Sigmoid colon (tissue), 4 donors: Measurements from ENCODE around the gene MAGEB2.

ENCODE experiments used
- EP300 ChIP-seq, 4 donors: sonication (generic); formaldehyde crosslinking; IDR thresholded peaks; one replicate each; pipeline ENCODE4 v1.6.1; 2017; ENCODE audit warnings: antibody characterized with exemption in 4 of 4
- POLR2A ChIP-seq, 2 donors: fragments of 450-650 bp; IDR thresholded peaks; one replicate each; pipeline ENCODE4 v1.6.1; 2016; ENCODE audit warnings: antibody characterized with exemption in 2 of 2, mild to moderate bottlenecking in 2 of 2, moderate library complexity in 2 of 2
- POLR2AphosphoS5 ChIP-seq, 4 donors: sonication (generic); formaldehyde crosslinking; IDR thresholded peaks; one replicate each; pipeline ENCODE4 v1.6.1; 2017; ENCODE audit warnings: antibody characterized with exemption in 4 of 4
- TF ChIP-seq, protein P1 (sequence below), 4 experiments: fragments of 450-650 bp in 3 of 4; fragments of 200-600 bp in 1 of 4; IDR thresholded peaks; one replicate each; pipeline ENCODE4 v1.5.1; 2016 to 2019; ENCODE audit warnings: antibody characterized with exemption in 4 of 4, mild to moderate bottlenecking in 3 of 4, moderate library complexity in 2 of 4

DNA sequence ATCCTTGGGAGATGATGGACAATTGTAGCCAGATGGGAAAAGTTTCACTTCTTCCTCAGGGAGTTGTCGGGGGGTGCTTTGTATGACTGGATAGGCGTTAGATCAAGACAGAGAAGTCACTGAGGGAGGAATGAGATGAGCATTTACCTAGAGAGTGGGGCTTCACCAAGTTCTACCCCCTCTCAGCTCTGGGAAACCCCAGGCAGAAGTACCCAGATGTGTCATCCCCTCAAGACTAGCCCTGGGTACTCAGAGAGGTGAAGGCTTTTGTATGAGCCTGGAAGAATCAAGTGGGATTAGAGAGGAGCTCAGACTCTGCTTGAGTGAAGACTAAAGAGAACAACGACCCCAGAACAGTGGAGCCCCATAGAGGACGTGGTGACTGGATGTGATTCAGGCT lies 33.5 kb downstream of the MAGEB2 start:
- no peak for TF ChIP-seq EP300 (IDR thresholded peaks at IDR 0.05)
- TF ChIP-seq, protein P1, sequence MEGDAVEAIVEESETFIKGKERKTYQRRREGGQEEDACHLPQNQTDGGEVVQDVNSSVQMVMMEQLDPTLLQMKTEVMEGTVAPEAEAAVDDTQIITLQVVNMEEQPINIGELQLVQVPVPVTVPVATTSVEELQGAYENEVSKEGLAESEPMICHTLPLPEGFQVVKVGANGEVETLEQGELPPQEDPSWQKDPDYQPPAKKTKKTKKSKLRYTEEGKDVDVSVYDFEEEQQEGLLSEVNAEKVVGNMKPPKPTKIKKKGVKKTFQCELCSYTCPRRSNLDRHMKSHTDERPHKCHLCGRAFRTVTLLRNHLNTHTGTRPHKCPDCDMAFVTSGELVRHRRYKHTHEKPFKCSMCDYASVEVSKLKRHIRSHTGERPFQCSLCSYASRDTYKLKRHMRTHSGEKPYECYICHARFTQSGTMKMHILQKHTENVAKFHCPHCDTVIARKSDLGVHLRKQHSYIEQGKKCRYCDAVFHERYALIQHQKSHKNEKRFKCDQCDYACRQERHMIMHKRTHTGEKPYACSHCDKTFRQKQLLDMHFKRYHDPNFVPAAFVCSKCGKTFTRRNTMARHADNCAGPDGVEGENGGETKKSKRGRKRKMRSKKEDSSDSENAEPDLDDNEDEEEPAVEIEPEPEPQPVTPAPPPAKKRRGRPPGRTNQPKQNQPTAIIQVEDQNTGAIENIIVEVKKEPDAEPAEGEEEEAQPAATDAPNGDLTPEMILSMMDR (IDR thresholded peaks at IDR 0.05): no peak
- TF ChIP-seq POLR2AphosphoS5 (IDR thresholded peaks at IDR 0.05): no peak
- TF ChIP-seq POLR2A (IDR thresholded peaks at IDR 0.05): no peak
